ENCODE measurements around the gene WSB2. TPM values are rescaled to one million over a fixed set of nuclear protein-coding genes. Genes with fewer than 3 reads are reported as not detected.
A peak's percentile ranks its signal among the peaks of the same experiment; 100 is the strongest.

Gene WSB2
- total and polyA plus RNA-seq, 4 donors, result 20.4 to 41.7 (median 28.3) TPM

DNA sequence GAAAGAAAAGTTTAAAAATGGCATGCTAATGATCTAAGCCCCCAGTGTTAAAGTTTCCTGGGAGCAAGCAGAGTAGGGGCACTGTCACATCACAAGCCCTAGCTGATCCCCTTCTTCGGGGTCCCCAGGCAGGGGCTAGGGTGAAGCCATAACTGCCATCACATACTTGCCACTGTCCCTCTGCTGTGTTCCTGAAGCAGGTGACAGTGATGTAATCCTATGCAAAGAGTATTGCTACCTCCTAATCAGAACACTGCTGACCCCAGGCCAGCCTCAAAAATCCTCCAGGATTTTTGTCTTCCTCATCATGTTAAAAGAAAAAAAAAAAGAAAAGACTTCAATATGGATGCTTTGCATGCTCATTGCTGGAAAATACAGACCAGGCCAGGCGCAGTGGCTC lies 45.7 kb downstream of the WSB2 start:
- WGBS, result 92% methylated on average over 2 of the region's 2 CpGs
- Histone ChIP-seq H3K9ac (ENCODE audit: low read depth in 1 of 2, low read length in 2 of 2) (no peak overlapping the region), H3K36me3 (ENCODE audit: control insufficient read depth in 4 of 4, insufficient read depth in 3 of 4, low read depth in 1 of 4, low read length in 3 of 4) (peaks cover 2 to 15% (median 9%) of the 10 kb centered on the region in 4 donors), H3K4me1 (ENCODE audit: control insufficient read depth in 4 of 4, insufficient read depth in 4 of 4, low read length in 3 of 4) (peaks cover 6 to 21% (median 14%) of the 10 kb centered on the region in 4 donors), H3K4me3 (ENCODE audit: low read depth in 1 of 3, low read length in 3 of 3) (no peak overlapping the region), H3K27ac (ENCODE audit: low read depth in 1 of 2, low read length in 2 of 2) (peak overlapping the region; percentile 67 to 72), H3K9me3 (ENCODE audit: control insufficient read depth in 4 of 4, low read length in 3 of 4) (no peaks in the 10 kb centered on the region), H3K27me3 (ENCODE audit: control insufficient read depth in 4 of 4, insufficient read depth in 4 of 4, low read length in 3 of 4) (no peaks in the 10 kb centered on the region)
- no peak for DNase-seq (ENCODE audit: low spot score)
- TF ChIP-seq TAF1 (conservative IDR thresholded peaks at IDR 0.05), result no peak
- no peak for TF ChIP-seq SP1 (IDR thresholded peaks at IDR 0.05)
- TF ChIP-seq YY1 (IDR thresholded peaks at IDR 0.05), result no peak
- TF ChIP-seq, protein P1, sequence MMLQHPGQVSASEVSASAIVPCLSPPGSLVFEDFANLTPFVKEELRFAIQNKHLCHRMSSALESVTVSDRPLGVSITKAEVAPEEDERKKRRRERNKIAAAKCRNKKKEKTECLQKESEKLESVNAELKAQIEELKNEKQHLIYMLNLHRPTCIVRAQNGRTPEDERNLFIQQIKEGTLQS (IDR thresholded peaks at IDR 0.05), result peak; percentile 15
- TF ChIP-seq, protein P2, sequence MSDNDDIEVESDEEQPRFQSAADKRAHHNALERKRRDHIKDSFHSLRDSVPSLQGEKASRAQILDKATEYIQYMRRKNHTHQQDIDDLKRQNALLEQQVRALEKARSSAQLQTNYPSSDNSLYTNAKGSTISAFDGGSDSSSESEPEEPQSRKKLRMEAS (IDR thresholded peaks at IDR 0.05), result no peak
- TF ChIP-seq, protein P3, sequence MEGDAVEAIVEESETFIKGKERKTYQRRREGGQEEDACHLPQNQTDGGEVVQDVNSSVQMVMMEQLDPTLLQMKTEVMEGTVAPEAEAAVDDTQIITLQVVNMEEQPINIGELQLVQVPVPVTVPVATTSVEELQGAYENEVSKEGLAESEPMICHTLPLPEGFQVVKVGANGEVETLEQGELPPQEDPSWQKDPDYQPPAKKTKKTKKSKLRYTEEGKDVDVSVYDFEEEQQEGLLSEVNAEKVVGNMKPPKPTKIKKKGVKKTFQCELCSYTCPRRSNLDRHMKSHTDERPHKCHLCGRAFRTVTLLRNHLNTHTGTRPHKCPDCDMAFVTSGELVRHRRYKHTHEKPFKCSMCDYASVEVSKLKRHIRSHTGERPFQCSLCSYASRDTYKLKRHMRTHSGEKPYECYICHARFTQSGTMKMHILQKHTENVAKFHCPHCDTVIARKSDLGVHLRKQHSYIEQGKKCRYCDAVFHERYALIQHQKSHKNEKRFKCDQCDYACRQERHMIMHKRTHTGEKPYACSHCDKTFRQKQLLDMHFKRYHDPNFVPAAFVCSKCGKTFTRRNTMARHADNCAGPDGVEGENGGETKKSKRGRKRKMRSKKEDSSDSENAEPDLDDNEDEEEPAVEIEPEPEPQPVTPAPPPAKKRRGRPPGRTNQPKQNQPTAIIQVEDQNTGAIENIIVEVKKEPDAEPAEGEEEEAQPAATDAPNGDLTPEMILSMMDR (IDR thresholded peaks at IDR 0.05; ENCODE audit: low read depth, low read length, missing input control), result no peak
- TF ChIP-seq RXRA (IDR thresholded peaks at IDR 0.05), result no peak
- TF ChIP-seq FOXA1 (IDR thresholded peaks at IDR 0.05), result no peak
- TF ChIP-seq GABPA (IDR thresholded peaks at IDR 0.05 in 1 of 2, conservative IDR thresholded peaks at IDR 0.05 in 1 of 2), result no peak

DNA sequence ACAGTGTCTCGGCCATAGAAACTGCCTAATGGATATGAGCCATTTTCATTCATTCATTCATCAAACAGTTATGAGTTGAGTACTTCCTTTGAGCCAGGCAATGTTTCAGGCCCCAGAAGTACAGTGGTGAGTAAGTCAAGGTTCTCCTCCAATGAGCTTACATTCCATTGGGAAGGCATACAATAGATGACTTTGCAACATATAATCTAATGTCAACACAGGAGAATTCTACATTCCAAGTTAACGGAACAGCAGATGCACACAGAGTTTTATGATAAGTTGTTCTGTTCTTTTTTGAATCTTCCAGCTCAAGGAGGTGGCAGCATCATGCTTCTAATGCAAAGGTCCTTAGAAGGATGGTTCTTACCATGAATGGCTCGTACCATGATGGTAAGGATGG lies 47.7 kb downstream of the WSB2 start:
- H3K27me3 ChIP-seq (ENCODE audit: control insufficient read depth in 4 of 4, insufficient read depth in 4 of 4, low read length in 3 of 4), result no peaks in the 10 kb centered on the region
- H3K9me3 ChIP-seq (ENCODE audit: control insufficient read depth in 4 of 4, low read length in 3 of 4), result no peaks in the 10 kb centered on the region
- TF ChIP-seq NR2F2 (IDR thresholded peaks at IDR 0.05) (no peak), TAF1 (conservative IDR thresholded peaks at IDR 0.05) (no peak), HNF4G (IDR thresholded peaks at IDR 0.05) (no peak), YY1 (IDR thresholded peaks at IDR 0.05) (no peak), HNF4A (conservative IDR thresholded peaks at IDR 0.05) (no peak), JUND (IDR thresholded peaks at IDR 0.05) (no peak), ZBTB33 (IDR thresholded peaks at IDR 0.05) (no peak), FOXA2 (IDR thresholded peaks at IDR 0.05) (no peak), EGR1 (IDR thresholded peaks at IDR 0.05; ENCODE audit: low read depth in 2 of 2) (no peak), RXRA (IDR thresholded peaks at IDR 0.05) (no peak), RAD21 (IDR thresholded peaks at IDR 0.05) (no peak), SP1 (IDR thresholded peaks at IDR 0.05) (no peak), FOXA1 (IDR thresholded peaks at IDR 0.05) (no peak), REST (IDR thresholded peaks at IDR 0.05) (no peak), GABPA (IDR thresholded peaks at IDR 0.05 in 1 of 2, conservative IDR thresholded peaks at IDR 0.05 in 1 of 2) (no peak)
- TF ChIP-seq, protein P2 (IDR thresholded peaks at IDR 0.05), result no peak
- TF ChIP-seq, protein P1 (IDR thresholded peaks at IDR 0.05), result no peak
- TF ChIP-seq, protein P3 (IDR thresholded peaks at IDR 0.05; ENCODE audit: low read depth, low read length, missing input control), result no peak
- H3K9ac ChIP-seq (ENCODE audit: low read depth in 1 of 2, low read length in 2 of 2), result no peak overlapping the region
- peaks cover 6 to 21% (median 14%) of the 10 kb centered on the region in 4 donors for H3K4me1 ChIP-seq (ENCODE audit: control insufficient read depth in 4 of 4, insufficient read depth in 4 of 4, low read length in 3 of 4)
- H3K27ac ChIP-seq (ENCODE audit: low read depth in 1 of 2, low read length in 2 of 2), result no peak overlapping the region
- DNase-seq (ENCODE audit: low spot score), result no peak
- H3K4me3 ChIP-seq (ENCODE audit: low read depth in 1 of 3, low read length in 3 of 3), result no peak overlapping the region
- no peaks in the 10 kb centered on the region for H3K36me3 ChIP-seq (ENCODE audit: control insufficient read depth in 4 of 4, insufficient read depth in 3 of 4, low read depth in 1 of 4, low read length in 3 of 4)
- 94% methylated on average over 3 of the region's 3 CpGs for WGBS

Data from liver (tissue), 9 donors.